HCT116 (cell line): ENCODE data around the gene RANGAP1. TPM values are rescaled to one million over a fixed set of nuclear protein-coding genes. Genes with fewer than 3 reads are reported as not detected.

Source experiments
- ATAC-seq: fragments of 200-7000 bp; cut with Tn5 transposase; 2 replicates; pipeline ENCODE4 v1.9.1; 2020; ENCODE audit warnings: mild to moderate bottlenecking, moderate library complexity
- BruUV-seq: library from RNA; stranded (reverse); fragments of 400-500 nt; replicated peaks from 2 replicates; lab custom pipeline; 2021; lab: Mats Ljungman, UMichigan
- CTCF ChIA-PET: fragments of 300-600 bp; sonication (Branson Sonifier 250); formaldehyde crosslinking; loops from one replicate; lab custom pipeline; 2021; ENCODE audit warnings: antibody characterized with exemption; lab: Charles Lee
- POLR2A ChIA-PET: fragments of 300-600, 350-600 bp; sonication (Branson Sonifier 250); formaldehyde crosslinking; loops from one replicate; lab custom pipeline; 2021; ENCODE audit warnings: antibody characterized with exemption; lab: Charles Lee
- RAD21 ChIA-PET, 2 experiments: fragments of 300-600 bp; sonication (Branson Sonifier 250); formaldehyde crosslinking; loops; one replicate each; lab custom pipeline; 2023; ENCODE audit warnings: low total read pairs in 2 of 2; ENCODE audit not compliant: uncharacterized antibody in 2 of 2, unreplicated experiment in 2 of 2, low non-redundant PET in 1 of 2; lab: Charles Lee
- DNase-seq: peaks from one replicate; pipeline ENCODE4 v3.0.0-alpha.2; 2010; ENCODE audit warnings: low read depth, low spot score
- H2AFZ ChIP-seq: fragments of 200-600 bp; shearing (Covaris generic), sonication (generic); 2 replicates; pipeline ENCODE4 v1.6.1; 2017; ENCODE audit warnings: low read depth, mixed run types, mixed read lengths, antibody characterized with exemption, low read length; ENCODE audit not compliant: poor library complexity, severe bottlenecking
- H3K27ac ChIP-seq: 2 replicates; pipeline ENCODE4 v1.5.1; 2012; ENCODE audit warnings: low read depth, low read length
- H3K27me3 ChIP-seq: fragments of 200-600 bp; sonication (generic); 2 replicates; pipeline ENCODE4 v1.6.1; 2016; ENCODE audit warnings: mixed run types, low read length, mixed read lengths; ENCODE audit not compliant: insufficient read depth
- H3K36me3 ChIP-seq, 2 experiments: fragments of 200-500 bp in 1 of 2; fragments of 200-600 bp in 1 of 2; sonication (Bioruptor generic) in 1 of 2; sonication (generic) in 1 of 2; 2 replicates each; pipeline versions ENCODE4 v1.5.1 to v1.6.1; 2014 to 2016; ENCODE audit warnings: low read length in 2 of 2, inconsistent platforms in 1 of 2, mixed read lengths in 1 of 2, mixed run types in 1 of 2; ENCODE audit not compliant: insufficient read depth in 2 of 2, control insufficient read depth in 1 of 2
- H3K4me1 ChIP-seq, 2 experiments: fragments of 200-600 bp in 1 of 2; sonication (generic) in 1 of 2; 2 replicates each; pipeline versions ENCODE4 v1.5.1 to v1.6.1; 2012 to 2017; ENCODE audit warnings: low read length in 2 of 2, inconsistent platforms in 1 of 2, mild to moderate bottlenecking in 1 of 2, mixed read lengths in 1 of 2, mixed run types in 1 of 2, moderate library complexity in 1 of 2; ENCODE audit not compliant: insufficient read depth in 2 of 2, control insufficient read depth in 1 of 2
- H3K4me2 ChIP-seq: fragments of 200-600 bp; sonication (generic); 2 replicates; pipeline ENCODE4 v1.6.1; 2017; ENCODE audit warnings: mixed run types, low read length, mixed read lengths
- H3K4me3 ChIP-seq, 2 experiments: fragments of 200-600 bp in 1 of 2; sonication (generic) in 1 of 2; replicated peaks in 1 of 2; 2 replicates each; pipeline ENCODE4 v1.5.1; 2011 to 2016; ENCODE audit warnings: low read length in 2 of 2, control low read depth in 1 of 2, low read depth in 1 of 2, mild to moderate bottlenecking in 1 of 2, mixed read lengths in 1 of 2, mixed run types in 1 of 2
- H3K79me2 ChIP-seq: fragments of 200-600 bp; sonication (generic); 2 replicates; pipeline ENCODE4 v1.6.1; 2017; ENCODE audit warnings: mild to moderate bottlenecking, mixed run types, low read length, moderate library complexity, mixed read lengths; ENCODE audit not compliant: insufficient read depth
- H3K9ac ChIP-seq: fragments of 200-600 bp; sonication (generic); 2 replicates; pipeline ENCODE4 v1.6.1; 2016; ENCODE audit warnings: low read length, mixed read lengths
- H3K9me2 ChIP-seq: fragments of 200-600 bp; sonication (generic), shearing (Covaris generic); 2 replicates; pipeline ENCODE4 v1.6.1; 2017; ENCODE audit warnings: mixed run types, mild to moderate bottlenecking, moderate library complexity; ENCODE audit not compliant: insufficient read depth
- H3K9me3 ChIP-seq, 2 experiments: fragments of 200-500 bp in 1 of 2; fragments of 200-600 bp in 1 of 2; sonication (Bioruptor generic) in 1 of 2; sonication (generic) in 1 of 2; 2 replicates each; pipeline ENCODE4 v1.6.1; 2014 to 2017; ENCODE audit warnings: low read length in 2 of 2, mixed read lengths in 2 of 2, inconsistent platforms in 1 of 2, low read depth in 1 of 2, mild to moderate bottlenecking in 1 of 2, mixed run types in 1 of 2, moderate library complexity in 1 of 2; ENCODE audit not compliant: control insufficient read depth in 1 of 2, insufficient read depth in 1 of 2
- H4K20me1 ChIP-seq: fragments of 200-600 bp; sonication (generic), shearing (Covaris generic); 2 replicates; pipeline ENCODE4 v1.6.1; 2017; ENCODE audit warnings: mixed run types, mild to moderate bottlenecking, moderate library complexity; ENCODE audit not compliant: insufficient read depth
- ATF3 ChIP-seq: IDR thresholded peaks from 2 replicates; pipeline ENCODE4 v1.6.1; 2012
- CBX3 ChIP-seq: IDR thresholded peaks from 2 replicates; pipeline ENCODE4 v1.6.1; 2012; ENCODE audit warnings: low read depth
- CTCF ChIP-seq, 3 experiments: fragments of 200-600 bp in 1 of 3; sonication (generic) in 1 of 3; IDR thresholded peaks in 2 of 3; conservative IDR thresholded peaks in 1 of 3; 2 replicates each; pipeline ENCODE4 v1.5.1; 2012 to 2017; ENCODE audit warnings: low read depth in 2 of 3, low read length in 2 of 3, antibody characterized with exemption in 1 of 3, borderline replicate concordance in 1 of 3, control low read depth in 1 of 3, mild to moderate bottlenecking in 1 of 3, mixed read lengths in 1 of 3, mixed run types in 1 of 3, moderate library complexity in 1 of 3; ENCODE audit not compliant: insufficient read depth in 1 of 3
- EGR1 ChIP-seq: IDR thresholded peaks from 2 replicates; pipeline ENCODE4 v1.6.1; 2012; ENCODE audit warnings: low read depth
- ELF1 ChIP-seq: IDR thresholded peaks from 2 replicates; pipeline ENCODE4 v1.6.1; 2012; ENCODE audit warnings: low read depth, borderline replicate concordance
- FOSL1 ChIP-seq: IDR thresholded peaks from 2 replicates; pipeline ENCODE4 v1.6.1; 2012; ENCODE audit warnings: low read depth
- JUND ChIP-seq: IDR thresholded peaks from 2 replicates; pipeline ENCODE4 v1.6.1; 2012
- POLR2A ChIP-seq: IDR thresholded peaks from 2 replicates; pipeline ENCODE4 v1.7.0; 2011; ENCODE audit warnings: borderline replicate concordance; ENCODE audit not compliant: insufficient read depth, insufficient read length; ENCODE audit errors: extremely low read depth
- POLR2AphosphoS5 ChIP-seq: IDR thresholded peaks from 2 replicates; pipeline ENCODE4 v1.6.1; 2011; ENCODE audit warnings: mild to moderate bottlenecking, low read depth, low read length, moderate library complexity
- RAD21 ChIP-seq: IDR thresholded peaks from 2 replicates; pipeline ENCODE4 v1.6.1; 2012; ENCODE audit warnings: low read depth, mild to moderate bottlenecking
- REST ChIP-seq: IDR thresholded peaks from 2 replicates; pipeline ENCODE4 v1.6.1; 2012; ENCODE audit warnings: low read depth
- SIN3A ChIP-seq: IDR thresholded peaks from 2 replicates; pipeline ENCODE4 v1.6.1; 2012; ENCODE audit warnings: low read depth
- SP1 ChIP-seq: IDR thresholded peaks from 2 replicates; pipeline ENCODE4 v1.6.1; 2012; ENCODE audit warnings: low read depth
- SRF ChIP-seq: IDR thresholded peaks from 2 replicates; pipeline ENCODE4 v1.6.1; 2012; ENCODE audit warnings: low read depth
- ZNF274 ChIP-seq: fragments of 200-500 bp; sonication (Bioruptor generic); IDR thresholded peaks from 2 replicates; pipeline ENCODE4 v1.6.1; 2014; ENCODE audit warnings: mild to moderate bottlenecking, low read depth, low read length, inconsistent platforms
- intact Hi-C: fragments of 100-400 bp; cut with micrococcal nuclease; formaldehyde crosslinking; loops from 2 replicates; pipeline ENCODE4 v1.10.0; 2022
- total RNA-seq: library from RNA; stranded (reverse); gene quantifications from one replicate; pipeline ENCODE4 v1.2.1, GENCODE V29; 2021; ENCODE audit not compliant: unreplicated experiment

RANGAP1 gene
- total RNA-seq, 1 experiment from 2014 or later = 121 TPM

GRCh38 chr22:41216984-41217383, 69.0 kb downstream of the RANGAP1 start (continued):
- TF ChIP-seq SP1 (no peak), ELF1 (no peak), SRF (no peak), RAD21 (no peak), EGR1 (no peak), JUND (no peak), CTCF (IDR thresholded peaks at IDR 0.05 in 2 of 3, conservative IDR thresholded peaks at IDR 0.05 in 1 of 3; ENCODE audit: borderline replicate concordance in 1 of 3, insufficient read depth in 1 of 3, low read depth in 2 of 3, low read length in 2 of 3) (no peak)

GRCh38 chr22:41215926-41216325, 70.1 kb downstream of the RANGAP1 start:
- no peak overlapping the region for H3K4me2 ChIP-seq
- ChIA-PET RAD21 (no interaction called here), POLR2A (no interaction called here), CTCF (no interaction called here)
- BruUV-seq = no TSS peak
- H2AFZ ChIP-seq = no peak overlapping the region
- H4K20me1 ChIP-seq = no peaks in the 10 kb centered on the region
- H3K4me3 ChIP-seq = no peak overlapping the region
- H3K27me3 ChIP-seq = no peaks in the 10 kb centered on the region
- DNase-seq = no peak
- no peak for ATAC-seq
- H3K9me3 ChIP-seq = no peaks in the 10 kb centered on the region
- H3K4me1 ChIP-seq = no peaks in the 10 kb centered on the region
- peaks cover 5 to 13% of the 10 kb centered on the region in 2 experiments; a peak in 3 of 4 replicates for H3K36me3 ChIP-seq
- intact Hi-C loops = no loop called here
- H3K79me2 ChIP-seq = no peaks in the 10 kb centered on the region
- TF ChIP-seq ELF1 = no peak
- no peak for TF ChIP-seq FOSL1
- TF ChIP-seq SRF = no peak
- TF ChIP-seq SIN3A = no peak
- no peak for TF ChIP-seq POLR2A
- TF ChIP-seq EGR1 = no peak
- no peak for TF ChIP-seq REST
- TF ChIP-seq POLR2AphosphoS5 = no peak
- TF ChIP-seq CTCF (IDR thresholded peaks at IDR 0.05 in 2 of 3, conservative IDR thresholded peaks at IDR 0.05 in 1 of 3; ENCODE audit: borderline replicate concordance in 1 of 3, insufficient read depth in 1 of 3, low read depth in 2 of 3, low read length in 2 of 3) = no peak
- TF ChIP-seq CBX3 = no peak
- no peak for TF ChIP-seq ATF3
- TF ChIP-seq ZNF274 = no peak
- H3K9me2 ChIP-seq = no peaks in the 10 kb centered on the region
- no peak overlapping the region for H3K27ac ChIP-seq
- H3K9ac ChIP-seq = no peak overlapping the region
